IPS-NIHi7 (cell line): Measurements from ENCODE around the gene TPST1.
"Not testable (repeated sequence)": the region's sequence is repeated elsewhere in the genome, so short reads cannot be mapped to it uniquely, and the experiment has no call there.

Source experiments
- DNase-seq: peaks from one replicate; pipeline ENCODE4 v3.0.0; 2012; ENCODE audit warnings: mixed read lengths; ENCODE audit errors: extremely low spot score

TPST1 gene

GRCh38 chr7:66188645-66189044 lies 16.5 kb upstream of the TPST1 start:
- no peak for DNase-seq

- DNase-seq = no peak
Measured at GRCh38 chr7:66189695-66190503, 15.2 kb upstream of the TPST1 start.

- no peak for DNase-seq
Measured at GRCh38 chr7:66190504-66190857, 14.7 kb upstream of the TPST1 start.

GRCh38 chr7:66193146-66193725 lies 11.9 kb upstream of the TPST1 start:
- DNase-seq = no peak

DNA sequence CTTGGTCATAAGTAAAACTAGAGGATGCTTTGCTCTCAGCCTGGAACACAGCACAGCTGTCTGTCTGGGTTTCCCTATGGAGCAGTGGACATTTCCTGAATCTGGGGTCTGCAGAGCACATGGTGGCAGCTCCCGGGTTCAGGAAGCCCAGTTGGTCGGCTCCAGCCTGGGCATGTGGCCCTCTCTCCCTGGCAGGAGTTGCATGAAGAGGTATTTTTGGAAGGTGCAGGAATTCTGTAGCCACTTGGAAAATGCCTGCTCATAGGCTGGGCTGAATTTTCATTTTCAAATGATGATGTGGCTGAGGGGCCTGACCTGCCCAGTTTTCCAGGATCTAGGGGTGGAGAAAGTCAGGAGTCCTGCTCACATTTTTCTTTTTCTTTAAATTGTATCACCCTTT lies 6.7 kb upstream of the TPST1 start:
- DNase-seq = no peak

GRCh38 chr7:66198956-66199355 lies 6.2 kb upstream of the TPST1 start:
- DNase-seq = no peak

- DNase-seq = no peak
Measured at GRCh38 chr7:66202441-66202840, 2.7 kb upstream of the TPST1 start.

DNA sequence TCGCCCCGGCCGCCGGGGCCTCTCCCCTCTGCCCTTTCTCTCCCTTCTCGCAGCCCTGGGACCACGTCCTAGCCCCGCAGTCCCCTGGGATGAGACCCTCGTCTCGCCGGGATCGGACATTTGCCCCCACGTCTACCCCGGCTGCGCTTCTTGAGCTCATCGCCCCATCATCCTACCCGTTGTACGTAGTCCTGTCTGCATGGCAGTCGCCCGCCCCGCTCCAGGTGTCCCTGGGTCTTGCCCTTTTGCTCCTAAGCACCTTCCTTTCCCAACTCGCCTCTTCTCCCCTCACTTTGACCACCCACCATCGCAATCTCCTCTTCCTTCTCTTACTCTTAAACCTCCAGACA lies 582 bp downstream of the TPST1 start:
- DNase-seq = no peak

GRCh38 chr7:66206119-66206933 lies 1.2 kb downstream of the TPST1 start:
- DNase-seq = no peak

GRCh38 chr7:66206934-66207240 lies 1.8 kb downstream of the TPST1 start:
- no peak for DNase-seq

GRCh38 chr7:66207540-66207939 lies 2.4 kb downstream of the TPST1 start:
- no peak for DNase-seq

DNA sequence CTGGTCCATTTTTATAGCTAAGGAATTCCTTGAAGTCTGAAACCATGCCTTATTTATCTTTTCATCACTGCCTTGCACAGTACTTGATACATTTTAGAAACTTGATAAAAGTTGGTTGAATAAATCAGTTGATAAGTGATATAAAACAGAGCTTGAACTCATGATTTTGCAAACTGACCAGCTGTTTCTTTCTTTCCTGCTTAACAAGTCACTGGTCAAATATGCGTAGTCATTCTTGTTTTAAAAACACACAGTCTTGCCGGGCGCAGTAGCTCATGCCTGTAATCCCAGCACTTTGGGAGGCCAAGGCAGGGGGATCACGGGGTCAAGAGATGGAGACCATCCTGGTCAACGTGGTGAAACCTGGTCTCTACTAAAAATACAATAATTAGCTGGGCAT lies 6.3 kb downstream of the TPST1 start:
- no peak for DNase-seq

- no peak for DNase-seq
Measured at GRCh38 chr7:66213637-66214036, 8.5 kb downstream of the TPST1 start.

DNA sequence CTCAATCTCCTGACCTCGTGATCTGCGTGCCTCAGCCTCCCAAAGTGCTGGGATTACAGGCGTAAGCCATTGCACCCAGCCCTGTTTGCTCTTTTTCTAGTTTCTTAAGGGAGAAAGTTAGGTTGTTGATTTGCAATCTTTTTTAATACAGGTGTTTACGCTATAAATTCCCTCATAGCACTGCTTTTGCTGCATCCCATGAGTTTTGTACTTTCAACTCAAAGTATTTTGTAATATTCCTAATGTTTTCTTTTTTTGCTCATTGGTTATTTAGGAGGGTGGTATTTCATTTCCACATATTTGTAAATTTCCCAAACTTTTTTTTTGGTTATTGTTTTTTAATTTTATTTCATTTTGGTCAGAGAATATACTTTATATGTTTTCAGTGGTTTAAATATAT lies 11.6 kb downstream of the TPST1 start:
- no peak for DNase-seq

DNA sequence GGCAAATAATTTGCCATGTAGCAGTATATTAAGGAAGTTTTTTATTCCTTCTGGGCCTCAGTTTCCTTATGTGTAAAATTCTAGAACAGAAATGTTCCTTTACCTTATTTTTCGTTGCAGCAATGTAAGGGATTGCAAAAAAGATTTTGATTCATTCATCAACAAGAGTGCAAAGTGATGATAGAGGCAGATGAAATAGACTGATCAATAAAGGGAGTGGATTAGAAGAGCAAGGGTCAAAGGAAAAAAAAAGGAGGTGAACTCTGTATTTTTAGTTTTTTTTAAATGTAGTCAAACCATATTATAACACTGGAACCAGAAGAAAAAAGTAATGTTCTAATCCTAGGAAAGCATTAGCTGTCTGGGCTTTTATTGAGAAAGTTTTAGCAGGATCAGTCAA lies 14.7 kb downstream of the TPST1 start:
- DNase-seq = no peak

DNA sequence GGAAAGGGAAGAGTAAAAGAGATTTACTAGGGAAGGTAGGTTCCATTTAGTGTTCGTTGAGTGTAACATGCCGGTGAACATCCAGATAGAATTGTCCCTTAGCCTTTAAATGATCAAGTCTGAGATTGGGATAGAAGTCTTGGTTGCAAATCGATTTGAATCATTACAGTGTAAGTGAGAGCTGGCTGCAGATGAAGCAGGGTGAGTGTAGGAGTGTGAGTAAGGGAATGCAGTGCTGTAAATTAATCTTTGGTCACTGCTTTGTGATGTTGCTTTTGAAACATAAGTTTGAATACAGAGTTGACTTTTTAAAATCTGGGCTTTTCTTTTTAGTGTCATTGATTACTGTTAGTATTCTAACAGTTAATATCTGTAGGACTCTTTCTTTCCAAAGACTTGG lies 16.3 kb downstream of the TPST1 start:
- no peak for DNase-seq

DNA sequence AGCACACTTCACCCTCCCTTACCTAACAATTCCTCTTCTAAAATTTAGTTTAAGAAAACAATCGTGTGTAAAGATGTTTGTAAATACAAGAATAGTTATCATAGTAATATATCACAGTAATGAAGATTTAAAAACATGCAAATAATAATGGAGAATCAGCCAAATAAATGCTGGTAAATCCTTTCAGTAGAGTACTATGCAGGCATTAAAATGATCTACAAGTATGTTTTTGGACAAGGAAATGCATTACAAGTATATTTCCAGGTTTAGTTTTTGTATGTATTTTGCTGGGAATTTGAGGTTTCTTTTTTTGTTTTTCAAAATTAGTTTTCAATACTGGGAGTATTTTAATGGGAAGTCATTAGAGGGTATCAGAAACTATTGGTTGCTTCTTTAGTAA lies 22.7 kb downstream of the TPST1 start:
- no peak for DNase-seq

DNA sequence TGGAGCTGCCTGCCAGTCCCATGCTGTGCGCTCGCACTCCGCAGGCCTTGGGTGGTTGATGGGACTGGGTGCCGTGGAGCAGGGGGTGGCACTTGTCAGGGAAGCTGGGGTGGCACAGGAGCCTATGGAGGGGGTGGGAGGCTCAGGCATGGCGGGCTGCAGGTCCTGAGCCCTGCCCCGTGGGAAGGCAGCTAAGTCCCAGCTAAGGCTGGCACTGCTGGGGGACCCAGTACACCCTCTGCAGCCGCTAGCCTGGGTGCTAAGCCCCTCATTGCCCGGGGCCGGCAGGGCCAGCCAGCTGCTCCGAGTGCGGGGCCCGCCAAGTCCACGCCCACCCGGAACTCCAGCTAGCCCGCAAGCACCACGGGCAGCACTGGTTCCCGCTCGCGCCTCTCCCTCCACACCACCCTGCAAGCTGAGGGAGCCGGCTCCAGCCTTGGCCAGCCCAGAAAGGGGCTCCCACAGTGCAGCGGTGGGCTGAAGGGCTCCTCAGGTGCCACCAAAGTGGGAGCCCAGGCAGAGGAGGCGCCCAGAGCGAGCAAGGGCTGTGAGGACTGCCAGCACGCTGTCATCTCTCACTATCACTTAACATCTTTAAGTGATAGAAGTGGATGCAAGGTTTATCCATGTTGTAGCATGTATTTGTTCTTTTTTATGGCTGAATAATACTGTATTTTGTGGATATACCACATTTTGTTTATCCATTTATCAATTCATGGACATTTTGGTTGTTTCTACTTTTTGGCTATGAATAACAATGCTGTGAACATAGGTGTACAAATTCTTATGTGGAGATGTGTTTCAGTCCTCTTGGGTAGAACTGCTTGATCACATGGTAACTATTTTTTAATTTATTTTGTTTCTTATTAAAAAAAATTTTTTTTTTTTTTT lies 26.4 kb downstream of the TPST1 start:
- not testable (repeated sequence) for DNase-seq

GRCh38 chr7:66233638-66234037 lies 28.5 kb downstream of the TPST1 start:
- DNase-seq = no peak

DNA sequence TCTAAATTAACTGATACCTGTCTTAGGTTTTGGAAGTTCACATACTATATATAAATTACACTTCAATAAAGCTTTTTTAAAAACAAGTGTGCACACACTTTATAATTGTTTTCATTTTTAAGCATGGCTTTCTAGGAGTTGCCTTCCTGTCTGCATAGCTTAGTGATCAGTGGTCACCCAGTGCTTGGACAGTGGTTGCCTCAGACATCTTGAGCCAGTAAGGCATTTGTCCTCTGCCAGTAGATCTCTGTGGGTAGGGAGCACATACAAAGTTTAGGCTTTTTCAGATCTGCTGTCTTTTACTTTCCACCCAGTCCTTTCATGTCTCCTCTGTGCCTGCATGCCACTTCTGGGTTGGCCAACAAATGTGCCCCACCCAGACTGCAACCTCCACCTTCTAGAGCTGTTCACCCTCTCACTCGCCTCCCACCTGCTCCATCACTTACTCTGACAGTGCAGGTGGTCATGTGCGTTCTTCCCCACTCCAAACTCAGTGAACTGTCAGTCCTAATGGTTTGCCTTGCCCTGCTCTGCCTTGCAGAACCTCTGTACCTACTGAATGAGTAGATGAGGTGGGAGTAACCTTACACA lies 31.7 kb downstream of the TPST1 start:
- no peak for DNase-seq

- no peak for DNase-seq
Measured at GRCh38 chr7:66237906-66238772, 33.0 kb downstream of the TPST1 start.
